Epithelial cell of esophagus (primary cell): ENCODE results near the gene F7.
"Not testable (repeated sequence)": the region's sequence is repeated elsewhere in the genome, so short reads cannot be mapped to it uniquely, and the experiment has no call there.

Source experiments
- DNase-seq: peaks from one replicate; pipeline ENCODE4 v3.0.0; 2010; ENCODE audit warnings: low read depth
- H3K4me3 ChIP-seq: 2 replicates; pipeline ENCODE4 v1.5.1; 2011; ENCODE audit warnings: mild to moderate bottlenecking, low read length, control low read depth
- CTCF ChIP-seq: IDR thresholded peaks from 2 replicates; pipeline ENCODE4 v1.5.1; 2011; ENCODE audit warnings: low read depth, mild to moderate bottlenecking, low read length, control low read depth, inconsistent platforms; ENCODE audit not compliant: insufficient read depth; ENCODE audit errors: missing control alignments

Gene F7

GRCh38 chr13:113160983-113161382, 55.4 kb downstream of the F7 start:
- TF ChIP-seq CTCF: no peak
- no peak for DNase-seq

DNA sequence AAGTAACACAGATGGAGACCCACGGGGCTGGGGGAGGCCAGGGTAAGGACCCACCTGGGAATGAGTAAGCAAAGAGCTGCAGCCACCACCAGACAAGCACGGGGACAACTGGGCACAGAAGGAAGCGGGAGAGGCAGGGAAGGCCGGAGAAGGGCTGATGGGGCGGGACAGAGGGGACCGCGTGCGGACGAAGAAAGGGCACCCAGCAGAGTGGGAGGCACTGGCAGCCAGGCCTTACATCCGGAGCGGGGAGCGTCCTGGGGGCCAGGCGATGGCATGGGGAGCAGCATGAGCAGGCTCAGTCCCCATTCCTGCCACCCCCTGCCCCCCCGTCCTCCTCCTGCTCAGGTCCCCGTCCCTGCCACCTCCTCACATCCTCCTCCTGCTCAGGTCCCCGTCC, 55.8 kb downstream of the F7 start:
- TF ChIP-seq CTCF: no peak
- no peak overlapping the region for H3K4me3 ChIP-seq
- DNase-seq: no peak

More at GRCh38 chr13:113160983-113161382, 55.4 kb downstream of the F7 start:
- H3K4me3 ChIP-seq: no peak overlapping the region

- not testable (repeated sequence) for DNase-seq
Measured at GRCh38 chr13:113161975-113162374, 56.4 kb downstream of the F7 start.

DNA sequence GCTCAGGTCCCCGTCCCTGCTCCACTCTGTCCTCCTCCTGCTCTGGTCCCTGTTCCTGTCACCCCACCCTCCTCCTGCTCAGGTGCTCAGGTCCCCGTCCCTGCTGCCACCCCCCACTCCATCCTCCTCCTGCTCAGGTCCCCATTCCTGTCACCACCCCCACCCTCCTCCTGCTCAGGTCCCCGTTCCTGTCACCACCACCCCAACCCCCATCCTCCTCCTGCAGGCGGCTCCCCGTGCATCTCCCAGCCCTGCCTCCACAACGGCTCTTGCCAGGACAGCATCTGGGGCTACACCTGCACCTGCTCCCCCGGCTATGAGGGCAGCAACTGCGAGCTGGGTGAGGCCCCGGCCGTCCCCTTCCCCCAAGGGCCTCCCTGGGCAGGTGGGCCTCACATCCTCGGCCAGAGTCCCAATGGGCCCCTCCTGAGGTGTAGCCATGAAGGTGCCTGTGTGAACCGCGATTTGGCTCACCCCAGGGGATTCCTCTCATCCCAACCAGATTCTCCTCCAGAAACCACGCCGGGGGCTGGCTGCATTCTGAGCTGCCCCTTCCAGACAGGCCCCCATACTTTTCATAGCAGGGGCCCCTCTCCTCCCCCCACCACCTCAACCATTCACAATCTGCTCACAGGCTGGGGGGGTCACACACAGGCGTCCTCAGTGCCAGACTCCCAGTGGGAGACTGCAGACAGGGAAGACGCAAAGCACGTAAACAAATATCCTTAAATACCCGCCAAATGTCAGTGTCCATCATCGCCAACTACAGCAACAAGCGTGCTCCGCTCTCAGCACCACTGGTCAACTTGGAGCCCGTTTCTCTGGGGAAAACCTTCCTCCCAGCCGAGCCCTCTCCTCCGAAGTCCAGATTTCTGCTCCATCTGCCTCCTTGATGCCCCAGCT, 57.4 kb downstream of the F7 start:
- DNase-seq: no peak
- no peak for TF ChIP-seq CTCF

More at GRCh38 chr13:113161975-113162374, 56.4 kb downstream of the F7 start:
- H3K4me3 ChIP-seq: not testable (repeated sequence)

DNA sequence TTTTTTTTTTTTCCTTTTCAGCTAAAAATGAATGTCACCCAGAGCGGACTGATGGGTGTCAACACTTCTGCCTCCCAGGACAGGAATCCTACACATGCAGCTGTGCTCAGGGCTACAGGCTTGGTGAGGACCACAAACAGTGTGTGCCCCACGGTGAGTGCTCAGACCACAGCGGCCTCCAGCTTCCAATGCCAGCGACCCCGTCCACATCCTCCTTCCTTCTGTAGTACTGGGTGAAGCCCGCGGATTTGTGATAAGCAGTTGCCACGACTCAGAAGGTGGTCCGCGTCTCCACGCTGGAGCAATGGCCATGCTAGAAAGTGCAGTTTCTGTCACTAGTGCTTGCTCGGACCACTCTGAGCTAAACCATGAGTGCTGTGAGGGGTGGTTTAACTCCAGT, 58.9 kb downstream of the F7 start:
- no peak for TF ChIP-seq CTCF
- no peak for DNase-seq
- H3K4me3 ChIP-seq: no peak overlapping the region

More for the DNA sequence above, 57.4 kb downstream of the F7 start:
- H3K4me3 ChIP-seq: no peak overlapping the region

GRCh38 chr13:113166266-113166665, 60.7 kb downstream of the F7 start:
- DNase-seq: no peak
- H3K4me3 ChIP-seq: no peak overlapping the region
- TF ChIP-seq CTCF: no peak

DNA sequence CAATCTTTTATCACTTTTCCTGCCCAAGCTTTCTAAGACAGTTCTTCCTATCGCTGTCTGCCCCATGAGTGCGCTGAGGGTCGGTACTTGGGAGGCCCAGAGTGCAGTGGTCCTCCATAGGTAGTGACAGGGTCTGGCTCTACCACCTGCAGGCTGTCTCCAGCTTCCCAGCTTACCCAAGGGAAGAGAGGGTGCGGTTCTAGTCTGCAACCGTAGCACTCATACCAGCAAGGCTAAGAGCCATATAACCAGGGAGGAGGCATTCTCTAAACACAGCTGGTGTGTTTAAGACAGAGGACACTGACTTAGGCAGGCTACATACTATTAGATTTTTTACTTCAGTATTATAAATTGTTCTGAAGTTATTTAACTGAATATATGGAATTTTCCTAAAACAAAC, 61.1 kb downstream of the F7 start:
- no peak for TF ChIP-seq CTCF
- DNase-seq: no peak
- H3K4me3 ChIP-seq: no peak overlapping the region
